Embryonic facial prominence (tissue), 1 donor: ENCODE measurements around the gene KCTD7.
"Not testable (repeated sequence)": the region's sequence is repeated elsewhere in the genome, so short reads cannot be mapped to it uniquely, and the experiment has no call there.

Experiments
- DNase-seq: peaks from one replicate; pipeline ENCODE4 v3.0.0-alpha.2; 2016; ENCODE audit errors: extremely low spot score

Gene KCTD7

DNA sequence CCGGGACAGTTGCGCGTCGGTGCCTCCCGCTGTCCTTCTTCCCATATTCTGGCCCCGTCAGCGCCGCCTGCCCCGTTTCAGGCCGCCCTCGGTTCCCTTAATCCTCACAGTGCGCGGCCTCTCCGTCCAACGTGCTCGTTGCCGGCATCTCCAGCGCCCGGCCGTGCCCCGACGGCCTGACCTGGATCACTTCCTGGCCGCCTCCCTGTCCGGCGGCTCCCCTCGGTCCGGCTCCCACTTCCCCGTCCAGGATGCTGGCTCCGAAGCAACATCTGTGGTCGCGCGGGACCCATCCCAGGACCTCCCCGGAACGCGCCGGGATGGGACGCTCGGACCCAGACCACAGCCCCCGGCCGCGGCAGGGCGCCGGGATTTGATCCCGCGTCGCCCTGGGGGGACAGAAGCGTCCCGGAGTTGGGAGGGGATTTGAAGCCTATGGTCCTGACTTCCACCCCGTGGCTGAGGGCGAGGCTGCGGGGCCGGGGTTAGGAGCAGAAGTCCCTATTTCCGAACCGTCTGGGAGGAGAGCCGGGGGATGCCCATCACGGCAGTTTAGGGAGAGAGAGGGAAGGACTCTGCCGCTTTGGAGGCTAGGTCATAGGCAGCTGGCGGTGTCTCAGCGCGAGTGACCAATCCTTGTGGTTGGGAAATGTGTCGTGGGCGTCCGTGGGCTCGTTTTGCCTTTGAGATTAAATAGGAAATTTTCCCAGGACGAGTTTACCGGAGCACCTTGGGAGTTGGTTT, 53.8 kb downstream of the KCTD7 start:
- DNase-seq = no peak

DNA sequence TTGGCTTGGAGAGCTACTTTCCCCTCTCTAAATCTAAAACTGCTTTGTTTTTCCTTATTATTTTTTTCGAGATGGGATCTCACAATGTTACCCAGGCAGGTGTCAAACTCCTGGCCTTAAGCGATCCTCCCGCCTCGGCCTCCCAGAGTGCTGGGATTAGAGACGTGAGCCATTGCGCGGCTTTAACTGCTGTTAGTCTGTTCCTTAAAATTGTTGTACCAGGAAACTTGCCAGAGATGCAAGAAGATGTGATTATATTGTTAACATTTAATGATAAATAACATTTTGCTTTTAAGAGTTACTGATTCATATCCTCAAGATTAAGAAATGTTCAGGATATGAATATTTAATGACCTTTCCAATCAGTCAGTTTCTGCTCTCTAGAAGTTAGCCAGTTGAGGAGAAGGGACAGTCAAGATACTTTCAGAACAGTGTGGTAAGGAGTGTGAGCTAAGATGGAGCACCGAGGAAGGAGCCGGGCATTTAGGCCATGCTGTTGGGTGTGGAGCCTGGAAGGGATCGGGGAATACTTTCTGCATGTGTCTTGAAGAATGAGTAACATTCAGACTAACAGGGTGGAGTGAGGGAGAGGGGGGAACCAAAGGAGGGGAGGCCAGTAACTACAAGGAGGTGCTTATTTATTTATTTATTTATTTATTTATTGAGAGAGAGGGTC, 54.6 kb downstream of the KCTD7 start:
- not testable (repeated sequence) for DNase-seq

GRCh38 chr7:66683770-66684123, 55.1 kb downstream of the KCTD7 start:
- no peak for DNase-seq

- not testable (repeated sequence) for DNase-seq
Observed at GRCh38 chr7:66685663-66686062, 57.0 kb downstream of the KCTD7 start.

DNA sequence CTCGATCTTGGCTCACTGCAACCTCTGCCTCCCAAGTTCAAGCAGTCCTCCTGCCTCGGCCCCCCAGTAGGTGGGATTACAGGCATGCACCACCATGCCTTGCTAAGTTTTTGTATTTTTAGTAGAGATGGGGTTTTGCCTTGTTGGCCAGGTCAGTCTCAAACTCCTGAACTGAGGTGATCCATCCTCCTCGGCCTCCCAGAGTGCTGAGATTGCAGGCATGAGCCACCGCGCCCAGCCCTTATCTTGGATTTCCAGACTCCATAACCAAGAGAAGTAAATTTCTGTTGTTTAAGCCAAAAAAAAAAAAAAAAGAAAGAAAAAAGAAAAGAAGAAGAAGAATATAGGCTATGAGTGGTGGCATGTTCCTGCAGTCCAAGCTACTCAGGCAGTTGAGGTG, 58.5 kb downstream of the KCTD7 start:
- DNase-seq = no peak

DNA sequence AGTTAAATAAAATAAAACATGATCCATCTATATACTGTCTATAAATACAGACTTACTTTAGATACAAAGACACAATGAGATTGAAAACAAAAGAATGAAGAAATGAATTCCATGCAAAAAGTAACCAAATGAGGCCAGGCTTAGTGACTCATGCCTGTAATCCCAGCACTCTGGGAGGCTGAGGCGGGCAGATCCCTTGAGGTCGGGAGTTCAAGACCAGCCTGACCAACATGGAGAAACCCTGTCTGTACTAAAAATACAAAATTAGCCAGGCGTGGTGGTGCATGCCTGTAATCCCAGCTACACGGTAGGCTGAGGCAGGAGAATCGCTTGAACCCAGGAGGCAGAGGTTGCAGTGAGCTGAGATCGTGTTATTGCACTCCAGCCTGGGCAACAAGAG, 59.0 kb downstream of the KCTD7 start:
- not testable (repeated sequence) for DNase-seq

DNA sequence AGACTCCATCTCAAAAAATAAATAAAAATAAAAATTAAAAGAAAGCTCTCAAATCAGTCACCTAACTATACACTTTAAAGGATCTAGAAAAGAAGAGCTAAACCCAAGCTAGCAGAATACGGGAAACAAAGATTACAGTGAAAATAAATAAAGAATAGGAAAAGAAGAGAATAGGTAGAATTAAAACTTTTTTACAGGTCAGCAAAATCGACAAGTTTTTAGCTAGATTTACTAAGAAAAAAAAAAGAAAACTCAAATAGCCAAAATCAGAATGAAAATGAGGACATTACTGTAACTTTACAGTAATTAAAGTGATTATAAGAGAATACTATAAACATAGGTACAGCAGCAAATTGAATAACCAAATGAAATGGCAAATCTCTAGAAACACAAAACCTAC, 60.4 kb downstream of the KCTD7 start:
- DNase-seq = no peak

DNA sequence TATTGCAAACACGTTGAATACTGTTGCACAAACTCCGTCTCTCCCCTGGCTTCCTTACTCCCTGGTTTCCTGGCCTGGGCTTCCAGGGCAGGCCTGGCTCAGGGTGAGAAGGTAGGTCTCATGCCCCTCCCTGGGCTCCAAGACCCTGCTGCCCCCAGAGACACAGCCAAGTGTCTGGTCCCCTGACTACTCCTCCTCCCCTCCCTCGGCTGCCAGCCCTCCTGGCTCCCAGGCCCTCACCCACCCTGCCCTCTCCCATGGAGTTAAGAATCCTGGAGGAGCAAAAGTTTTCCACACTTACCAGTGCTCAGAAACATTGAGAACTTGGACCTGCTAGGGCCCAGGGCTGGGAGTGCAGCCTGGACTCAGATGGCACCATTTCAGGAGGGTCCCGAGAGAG, 64.7 kb downstream of the KCTD7 start:
- DNase-seq = no peak
